ENCODE measurements around the gene ITFG2.

The ITFG2 gene

GRCh38 chr12:2812290-2813213 lies at the start of gene ITFG2:
Gene ITFG2, plus strand, starts transcription at chr12:2812668. Its CDS starts 93 bp downstream, at chr12:2812761.
- peaks cover 0 to 13% (median under 1%) of the 10 kb centered on the region in 3 donors for H3K36me3 ChIP-seq
- intact Hi-C loops (cut with DNase I; ENCODE audit: low total_unique reads), result no loop called here
- TF ChIP-seq, protein P1, sequence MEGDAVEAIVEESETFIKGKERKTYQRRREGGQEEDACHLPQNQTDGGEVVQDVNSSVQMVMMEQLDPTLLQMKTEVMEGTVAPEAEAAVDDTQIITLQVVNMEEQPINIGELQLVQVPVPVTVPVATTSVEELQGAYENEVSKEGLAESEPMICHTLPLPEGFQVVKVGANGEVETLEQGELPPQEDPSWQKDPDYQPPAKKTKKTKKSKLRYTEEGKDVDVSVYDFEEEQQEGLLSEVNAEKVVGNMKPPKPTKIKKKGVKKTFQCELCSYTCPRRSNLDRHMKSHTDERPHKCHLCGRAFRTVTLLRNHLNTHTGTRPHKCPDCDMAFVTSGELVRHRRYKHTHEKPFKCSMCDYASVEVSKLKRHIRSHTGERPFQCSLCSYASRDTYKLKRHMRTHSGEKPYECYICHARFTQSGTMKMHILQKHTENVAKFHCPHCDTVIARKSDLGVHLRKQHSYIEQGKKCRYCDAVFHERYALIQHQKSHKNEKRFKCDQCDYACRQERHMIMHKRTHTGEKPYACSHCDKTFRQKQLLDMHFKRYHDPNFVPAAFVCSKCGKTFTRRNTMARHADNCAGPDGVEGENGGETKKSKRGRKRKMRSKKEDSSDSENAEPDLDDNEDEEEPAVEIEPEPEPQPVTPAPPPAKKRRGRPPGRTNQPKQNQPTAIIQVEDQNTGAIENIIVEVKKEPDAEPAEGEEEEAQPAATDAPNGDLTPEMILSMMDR (IDR thresholded peaks at IDR 0.05), result peak in 1 of 2 experiments; percentile 14
- H3K4me1 ChIP-seq, result peaks cover 0 to 24% (median 13%) of the 10 kb centered on the region in 4 donors
- H3K27me3 ChIP-seq, result no peaks in the 10 kb centered on the region
- peak within 1 kb of the TSS; percentile 87 to 88 for H3K27ac ChIP-seq
- H3K9me3 ChIP-seq, result no peaks in the 10 kb centered on the region
- peak; percentile 99 for DNase-seq
- peak within 1 kb of the TSS; percentile 63 to 71 for H3K4me3 ChIP-seq

DNA sequence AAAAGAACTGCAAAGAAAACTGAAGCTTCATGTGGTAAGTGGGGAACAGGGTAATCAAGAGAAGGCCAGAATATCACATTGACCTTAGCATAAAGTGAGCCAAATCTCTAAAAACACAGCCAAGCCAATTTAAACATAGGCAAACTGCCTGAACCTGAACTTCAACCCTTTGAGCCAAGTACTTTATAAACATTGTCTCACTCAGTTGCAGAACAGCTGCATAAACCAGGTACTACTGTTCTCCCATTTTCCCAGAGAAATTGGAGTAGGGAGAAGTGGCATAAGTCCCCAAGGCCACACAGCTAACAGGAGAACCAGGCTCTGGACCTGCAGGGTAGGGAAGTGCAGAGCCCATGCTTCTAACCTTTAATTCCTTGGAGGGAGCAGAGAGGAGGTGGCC lies 48.1 kb upstream of the ITFG2 start:
- Histone ChIP-seq H3K4me3 (no peak overlapping the region), H3K4me1 (no peaks in the 10 kb centered on the region), H3K9me3 (no peaks in the 10 kb centered on the region), H3K27ac (no peak overlapping the region), H3K36me3 (peaks cover 0 to 7% (median 0%) of the 10 kb centered on the region in 3 donors), H3K27me3 (no peaks in the 10 kb centered on the region)
- TF ChIP-seq, protein P1 (IDR thresholded peaks at IDR 0.05), result no peak
- no peak for DNase-seq
- intact Hi-C loops (cut with DNase I; ENCODE audit: low total_unique reads), result no loop called here

DNA sequence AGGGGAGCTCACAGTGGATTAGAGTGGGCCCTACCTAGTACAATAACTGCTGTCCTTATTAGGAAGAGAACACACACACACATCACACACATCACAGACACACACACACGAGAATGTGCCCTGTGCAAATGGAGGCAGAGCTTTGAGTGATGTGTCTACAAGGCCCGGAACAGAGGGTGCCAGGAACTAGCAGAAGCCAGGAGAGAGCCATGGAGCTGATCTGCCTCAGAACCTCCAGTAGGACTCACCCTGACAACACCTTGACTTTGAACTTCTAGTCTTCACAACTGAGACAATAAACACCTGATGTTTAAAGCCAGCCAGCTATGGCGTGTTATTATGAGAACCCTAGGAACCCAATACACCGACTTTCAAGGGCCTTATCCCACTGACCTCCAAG lies 47.4 kb upstream of the ITFG2 start:
- H3K4me3 ChIP-seq, result no peak overlapping the region
- no peaks in the 10 kb centered on the region for H3K27me3 ChIP-seq
- H3K4me1 ChIP-seq, result no peaks in the 10 kb centered on the region
- TF ChIP-seq, protein P1 (IDR thresholded peaks at IDR 0.05), result no peak
- DNase-seq, result no peak
- H3K36me3 ChIP-seq, result peaks cover 0 to 7% (median 0%) of the 10 kb centered on the region in 3 donors
- no peak overlapping the region for H3K27ac ChIP-seq
- intact Hi-C loops (cut with DNase I; ENCODE audit: low total_unique reads), result no loop called here
- no peaks in the 10 kb centered on the region for H3K9me3 ChIP-seq

GRCh38 chr12:2765608-2766007 lies 46.9 kb upstream of the ITFG2 start:
- no peaks in the 10 kb centered on the region for H3K9me3 ChIP-seq
- H3K27ac ChIP-seq, result no peak overlapping the region
- H3K27me3 ChIP-seq, result no peaks in the 10 kb centered on the region
- DNase-seq, result no peak
- no peaks in the 10 kb centered on the region for H3K4me1 ChIP-seq
- intact Hi-C loops (cut with DNase I; ENCODE audit: low total_unique reads), result no loop called here
- TF ChIP-seq, protein P1 (IDR thresholded peaks at IDR 0.05), result no peak
- H3K36me3 ChIP-seq, result peaks cover 0 to 4% (median 0%) of the 10 kb centered on the region in 3 donors
- no peak overlapping the region for H3K4me3 ChIP-seq

DNA sequence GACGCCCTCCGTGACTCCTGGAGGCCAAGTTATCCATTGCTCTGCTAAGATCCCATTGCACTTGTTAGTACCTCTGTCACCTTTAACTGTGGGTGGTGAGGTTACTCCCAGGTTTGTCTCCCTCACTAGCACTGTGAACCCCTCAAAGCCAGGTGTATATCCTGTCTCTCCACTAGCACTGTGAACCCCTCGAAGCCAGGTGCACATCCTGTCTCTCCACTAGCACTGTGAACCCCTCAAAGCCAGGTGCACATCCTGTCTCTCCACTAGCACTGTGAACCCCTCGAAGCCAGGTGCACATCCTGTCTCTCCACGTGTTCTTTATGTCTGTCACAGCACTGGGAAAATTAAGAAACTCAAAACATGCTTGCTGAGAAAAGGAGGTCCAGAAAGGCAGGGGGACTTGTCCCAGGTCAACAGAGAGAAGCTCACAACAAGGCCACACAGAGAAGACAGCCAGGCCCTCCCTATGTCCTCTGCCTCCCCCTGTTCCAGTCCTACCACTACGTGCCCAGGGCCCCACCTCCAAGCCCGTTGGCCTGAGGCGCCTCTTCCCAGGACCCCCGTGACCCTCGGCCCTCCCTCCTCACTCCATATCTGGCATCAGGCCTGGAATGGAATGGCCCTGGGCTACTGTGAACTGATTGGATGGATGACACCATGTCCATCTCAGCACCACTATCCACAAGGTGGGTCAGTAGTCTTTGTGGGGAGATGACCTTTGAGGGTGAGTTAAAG lies 44.1 kb upstream of the ITFG2 start:
- TF ChIP-seq, protein P1 (IDR thresholded peaks at IDR 0.05), result no peak
- H3K27ac ChIP-seq, result no peak overlapping the region
- no peak overlapping the region for H3K4me3 ChIP-seq
- H3K4me1 ChIP-seq, result no peaks in the 10 kb centered on the region
- DNase-seq, result no peak
- no peaks in the 10 kb centered on the region for H3K9me3 ChIP-seq
- no peaks in the 10 kb centered on the region for H3K27me3 ChIP-seq
- intact Hi-C loops (cut with DNase I; ENCODE audit: low total_unique reads), result no loop called here
- no peaks in the 10 kb centered on the region for H3K36me3 ChIP-seq
